Effector CD8-positive, alpha-beta T cell (primary cell): ENCODE results near the gene EIF2D.
"Not testable (repeated sequence)": the region's sequence is repeated elsewhere in the genome, so short reads cannot be mapped to it uniquely, and the experiment has no call there.

Experiments
- DNase-seq: peaks from one replicate; lab custom pipeline; 2025; lab: John Stamatoyannopoulos, UW

EIF2D gene

DNA sequence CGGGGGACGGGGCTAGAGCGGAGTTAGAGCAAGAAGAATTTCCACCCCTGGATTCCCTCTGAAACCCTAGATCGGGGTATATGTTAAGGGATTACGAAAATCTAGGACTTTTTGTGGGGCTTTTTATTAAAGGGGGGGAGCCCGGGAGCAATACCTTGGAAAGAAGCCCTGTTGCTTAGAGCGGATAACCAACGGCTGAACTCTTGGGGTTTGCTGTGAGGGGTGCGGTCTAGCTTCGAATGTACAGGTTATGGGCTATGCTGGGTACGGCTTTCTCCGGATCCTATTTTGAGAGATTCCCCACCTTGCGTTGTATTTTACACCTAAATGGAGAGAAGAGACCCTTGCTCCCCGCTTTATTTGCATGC lies 23.7 kb upstream of the EIF2D start:
- DNase-seq: no peak

DNA sequence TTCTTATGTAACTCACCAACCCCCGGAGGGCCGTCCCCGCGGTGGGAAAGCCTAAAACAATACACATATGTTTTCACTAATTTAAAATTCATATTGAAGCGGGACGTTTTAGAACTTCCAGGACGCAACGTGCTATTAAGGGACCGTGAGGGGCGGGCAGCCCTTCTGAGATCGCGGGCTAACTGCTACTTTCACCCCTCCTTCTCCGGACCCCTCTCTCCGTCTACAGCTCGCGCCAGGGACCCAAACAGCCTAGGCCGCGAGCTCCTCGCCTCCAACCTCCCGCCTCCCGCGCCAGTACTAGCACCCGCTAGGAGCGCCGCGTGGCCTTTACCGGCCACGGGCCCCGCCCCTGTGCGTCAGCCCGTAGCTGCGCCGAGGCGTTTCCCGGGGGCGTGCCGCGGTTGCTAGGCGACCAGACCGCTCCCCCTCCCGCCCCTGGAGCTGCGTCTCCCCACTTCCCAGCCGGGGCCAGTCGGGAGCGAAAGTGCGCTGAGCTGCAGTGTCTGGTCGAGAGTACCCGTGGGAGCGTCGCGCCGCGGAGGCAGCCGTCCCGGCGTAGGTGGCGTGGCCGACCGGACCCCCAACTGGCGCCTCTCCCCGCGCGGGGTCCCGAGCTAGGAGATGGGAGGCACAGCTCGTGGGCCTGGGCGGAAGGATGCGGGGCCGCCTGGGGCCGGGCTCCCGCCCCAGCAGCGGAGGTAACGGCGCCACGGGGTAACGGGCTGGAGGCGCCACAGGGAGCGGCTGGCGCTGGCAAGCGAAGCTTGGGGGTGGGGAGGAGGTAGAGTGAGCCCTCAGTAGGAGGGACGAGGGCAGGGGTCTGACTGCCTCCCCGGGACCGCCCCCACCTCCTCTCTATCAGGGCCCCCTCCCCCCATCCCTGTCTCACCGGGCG lies 23.1 kb upstream of the EIF2D start, which contains the start of gene DYRK3:
Gene DYRK3, plus strand, starts transcription at position 457 of the 898 bp plus-strand sequence. Its CDS starts 168 bp downstream, at position 625.
- DNase-seq: peak; percentile 83

DNA sequence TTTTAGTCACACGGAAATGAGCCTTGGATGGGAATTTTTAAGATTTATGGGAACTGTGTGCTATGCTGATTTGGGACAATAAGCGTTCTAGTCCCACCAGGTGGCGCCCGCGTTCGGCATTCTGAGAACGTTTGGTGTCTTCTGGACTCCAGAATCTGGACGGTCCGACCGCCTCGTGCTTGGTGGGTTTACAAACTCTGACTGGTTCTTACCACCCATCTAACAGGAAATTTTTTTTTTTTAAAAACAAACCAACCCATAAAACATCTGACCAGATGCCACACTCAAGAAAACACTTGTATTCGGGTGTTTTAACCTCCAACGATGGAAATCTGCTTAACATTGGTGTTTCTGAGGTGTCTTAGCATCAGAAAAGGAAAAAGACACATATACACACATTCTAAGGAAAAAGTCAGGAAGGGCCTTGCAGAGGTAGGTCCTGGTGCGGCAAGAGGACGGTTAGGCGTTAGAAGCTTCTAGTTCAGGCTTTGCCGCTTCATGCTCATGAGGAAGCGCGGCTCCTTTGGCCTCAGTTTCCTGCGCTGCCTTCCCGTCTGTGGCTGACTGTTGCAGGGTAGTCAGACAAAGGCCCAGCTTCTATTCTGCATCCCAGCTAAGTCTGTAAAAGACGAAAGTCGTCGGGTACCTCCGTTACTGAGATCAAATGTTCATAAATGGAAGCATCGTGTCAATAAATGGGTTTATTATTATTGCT lies 22.3 kb upstream of the EIF2D start:
- peak; percentile 66 for DNase-seq

DNA sequence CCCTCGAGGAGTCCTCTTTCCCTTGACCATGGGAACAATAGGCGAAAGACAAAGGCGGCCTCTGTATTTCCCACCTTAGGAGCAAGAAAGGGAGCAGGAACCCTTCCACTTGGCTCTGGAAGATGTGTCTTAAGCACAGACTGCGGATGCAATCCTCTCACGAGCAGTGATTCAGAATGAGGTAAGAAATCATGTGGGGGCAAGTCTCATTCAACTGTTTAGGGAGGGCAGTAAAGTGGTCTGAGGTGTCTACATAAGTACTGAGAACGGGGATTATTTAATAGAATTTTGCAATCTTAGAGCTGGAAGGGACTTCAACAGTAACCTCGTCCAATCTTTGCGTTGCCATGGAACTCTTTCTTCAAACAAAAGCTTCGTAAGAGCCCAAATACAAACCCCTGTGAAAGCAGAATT lies 21.4 kb upstream of the EIF2D start:
- DNase-seq: no peak

DNA sequence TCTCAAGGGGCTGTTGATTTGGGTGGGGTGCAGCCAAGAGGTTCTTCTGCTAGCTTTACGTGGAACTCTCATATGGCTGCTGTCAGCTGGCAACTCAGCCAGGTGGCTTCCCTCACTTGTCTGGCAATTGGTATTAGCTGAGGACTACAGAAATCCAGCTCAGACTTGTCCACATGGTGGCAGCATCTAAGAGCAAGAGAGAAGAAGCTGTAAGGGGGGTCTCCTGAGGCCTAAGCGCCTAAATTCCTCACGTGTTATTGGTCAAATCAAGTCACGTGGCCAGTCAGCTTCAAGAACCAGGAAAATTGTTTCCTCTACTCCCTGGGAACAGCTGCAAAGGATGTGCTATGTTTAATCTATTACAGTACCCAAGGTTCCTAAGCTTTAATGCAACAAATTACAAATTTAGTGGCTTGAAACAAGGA lies 18.8 kb upstream of the EIF2D start:
- DNase-seq: no peak

DNA sequence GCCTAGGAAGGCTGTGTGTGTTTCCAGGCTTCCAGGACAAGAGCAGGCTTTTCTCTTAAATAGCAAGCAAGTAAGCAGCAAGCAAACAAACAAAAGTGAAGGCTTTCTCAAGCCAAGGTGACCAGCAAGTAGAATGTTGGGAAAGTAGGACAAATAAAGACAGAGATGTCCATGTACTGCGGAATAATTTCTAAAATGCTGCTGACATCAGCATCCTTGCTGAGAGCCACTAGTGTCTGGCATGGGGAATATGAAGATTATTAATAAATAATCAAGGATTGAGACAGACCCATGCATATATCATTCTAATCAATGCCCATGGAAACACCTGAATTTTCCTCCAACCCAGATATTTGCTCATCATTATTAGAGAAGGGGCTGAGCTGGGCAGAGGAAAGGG lies 16.7 kb upstream of the EIF2D start:
- DNase-seq: no peak

DNA sequence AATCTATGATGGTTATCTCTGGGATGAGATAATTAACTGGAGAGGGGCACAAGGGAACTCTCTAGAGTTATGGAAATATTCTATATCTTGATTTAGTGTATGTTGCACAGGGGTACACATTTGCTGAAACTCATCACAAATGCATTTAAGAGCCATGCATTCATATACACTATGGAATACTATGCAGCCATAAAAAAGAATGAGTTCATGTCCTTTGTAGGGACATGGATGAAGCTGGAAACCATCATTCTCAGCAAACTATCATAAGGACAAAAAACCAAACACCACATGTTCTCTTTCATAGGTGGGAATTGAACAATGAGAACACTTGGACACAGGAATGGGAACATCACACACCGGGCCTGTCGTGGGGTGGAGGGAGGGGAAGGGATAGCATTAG lies 14.1 kb upstream of the EIF2D start:
- not testable (repeated sequence) for DNase-seq

DNA sequence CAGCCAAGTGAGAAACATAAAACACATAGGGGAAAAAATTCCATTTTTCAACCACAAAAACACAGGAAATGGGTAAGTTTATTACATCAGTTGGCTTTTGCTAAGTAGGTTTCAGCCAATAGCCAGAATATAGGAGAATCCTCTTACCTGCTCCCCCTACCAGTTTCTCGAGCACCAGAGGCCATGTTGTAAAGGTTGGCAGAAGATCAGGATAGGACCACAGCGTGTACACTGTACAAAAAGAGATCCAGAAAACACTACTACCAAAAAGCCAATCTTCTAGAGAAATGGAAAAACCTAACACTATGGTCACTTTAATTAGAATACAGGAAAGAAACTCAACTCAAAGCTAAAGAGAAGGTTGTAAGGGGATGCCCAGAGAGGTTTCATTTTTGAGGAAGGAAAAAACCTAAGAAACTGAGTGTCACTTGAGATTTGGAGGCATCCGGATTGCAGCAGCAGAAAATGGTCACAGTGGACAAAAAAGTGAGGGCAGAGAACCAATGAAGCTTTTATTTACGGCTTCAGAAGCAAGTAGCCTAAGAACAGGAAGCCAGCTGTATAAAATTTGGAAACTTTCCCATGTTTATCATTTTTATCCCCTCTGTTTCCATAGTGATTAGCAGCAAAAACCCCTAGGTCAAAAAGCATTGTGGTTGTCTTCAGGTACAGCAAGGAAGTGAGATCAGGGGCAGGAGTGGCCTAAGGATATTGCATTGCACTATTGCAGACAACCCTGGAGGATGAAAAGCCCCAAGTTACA lies 2.9 kb downstream of the EIF2D start:
- DNase-seq: no peak

DNA sequence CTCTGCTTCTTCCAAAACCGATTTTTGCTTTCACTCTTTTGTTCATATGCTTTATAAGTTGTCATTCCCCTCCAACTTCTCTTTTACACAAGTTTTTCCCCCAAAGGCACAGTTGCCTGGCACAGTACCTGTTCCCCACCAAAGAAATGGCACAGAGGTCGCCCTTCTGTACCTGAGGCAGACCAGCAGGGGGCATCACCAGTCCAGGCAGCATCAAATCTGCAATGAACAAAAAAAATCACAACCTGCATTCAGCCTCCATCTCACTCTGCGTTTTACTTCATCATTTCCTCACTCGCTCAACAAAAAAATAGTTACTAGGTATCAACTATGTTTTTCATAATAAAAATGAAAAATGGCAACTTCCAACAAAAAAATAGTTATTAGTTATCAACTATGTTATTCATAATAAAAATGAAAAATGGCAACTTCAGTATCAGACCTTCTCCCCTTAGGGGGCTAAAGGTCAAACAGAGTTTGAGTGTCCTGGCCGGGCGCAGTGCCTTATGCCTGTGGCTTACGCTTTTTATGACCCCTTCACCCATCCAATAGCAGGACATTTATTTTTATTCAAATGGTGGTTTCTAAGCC lies 4.1 kb downstream of the EIF2D start:
- peak; percentile 34 for DNase-seq

DNA sequence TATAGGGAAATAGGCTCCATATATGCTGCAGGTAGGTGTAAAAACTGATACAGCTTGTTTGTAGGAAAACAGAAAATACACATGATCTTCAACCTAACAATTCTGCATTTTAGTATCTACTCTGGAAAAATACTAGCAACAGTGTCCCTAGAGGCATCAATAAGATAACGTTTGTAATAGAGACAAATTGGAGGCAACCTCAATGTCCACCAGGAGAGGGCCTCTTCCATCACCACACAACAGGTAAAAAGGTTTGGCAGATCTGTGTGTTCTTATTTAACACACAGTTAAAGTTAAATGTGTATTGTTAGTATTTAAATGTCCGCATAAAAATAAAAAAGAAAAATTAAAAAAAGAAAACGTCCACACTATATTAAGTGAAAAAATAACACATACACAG lies 5.4 kb downstream of the EIF2D start:
- DNase-seq: no peak

DNA sequence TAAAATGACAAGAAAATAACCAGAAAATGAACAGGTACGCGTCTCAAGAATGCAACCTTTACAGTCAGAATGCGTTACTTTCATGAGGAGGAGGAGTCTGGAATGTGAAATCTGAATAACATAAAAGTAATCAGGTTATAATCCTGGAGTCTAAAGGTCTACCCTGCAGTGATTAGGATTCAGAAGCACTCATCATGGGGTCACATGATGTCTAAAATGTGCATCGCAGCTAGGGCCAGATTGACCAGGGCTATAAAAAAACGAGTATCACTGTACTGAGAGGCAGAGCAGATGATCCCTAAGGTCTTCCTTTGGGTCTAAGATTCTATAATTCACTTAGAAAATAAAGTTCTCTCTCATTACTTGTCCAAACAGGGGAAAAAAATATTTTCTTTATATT lies 7.4 kb downstream of the EIF2D start:
- no peak for DNase-seq

DNA sequence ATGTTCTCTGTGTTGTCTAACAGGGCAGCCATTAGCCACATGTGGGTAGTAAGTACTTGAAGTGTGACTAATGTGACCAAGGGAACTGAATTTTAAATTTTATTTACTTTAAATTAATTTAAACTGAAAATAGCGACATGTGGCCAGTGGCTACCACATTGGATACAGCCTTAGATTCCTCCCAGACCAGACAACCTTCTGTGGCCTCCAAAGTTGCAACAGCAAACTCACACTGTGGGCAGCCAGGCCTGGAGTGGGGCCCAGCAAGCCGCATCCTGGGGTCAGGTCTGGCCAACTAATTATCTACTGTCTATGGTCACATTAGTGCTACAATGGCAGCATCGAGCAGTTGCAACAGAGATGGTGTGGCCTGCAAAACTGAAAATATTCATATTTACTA lies 11.7 kb downstream of the EIF2D start:
- no peak for DNase-seq

DNA sequence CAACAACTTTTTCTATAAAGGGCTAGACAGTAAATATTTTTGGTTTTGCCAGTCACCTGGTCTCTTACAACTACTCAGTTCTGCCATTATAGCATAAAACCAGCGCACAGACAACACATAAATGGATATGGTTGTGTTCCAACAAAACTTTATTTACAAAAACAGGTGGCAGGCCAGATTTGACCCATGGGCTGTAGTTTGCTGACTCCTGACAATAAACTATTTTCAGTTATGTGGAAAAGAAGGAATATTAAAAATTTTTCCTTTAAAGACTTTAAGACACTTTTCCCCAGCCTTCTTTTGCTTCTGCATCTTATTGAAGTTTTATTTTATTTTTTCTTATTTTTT lies 16.0 kb downstream of the EIF2D start:
- DNase-seq: no peak

DNA sequence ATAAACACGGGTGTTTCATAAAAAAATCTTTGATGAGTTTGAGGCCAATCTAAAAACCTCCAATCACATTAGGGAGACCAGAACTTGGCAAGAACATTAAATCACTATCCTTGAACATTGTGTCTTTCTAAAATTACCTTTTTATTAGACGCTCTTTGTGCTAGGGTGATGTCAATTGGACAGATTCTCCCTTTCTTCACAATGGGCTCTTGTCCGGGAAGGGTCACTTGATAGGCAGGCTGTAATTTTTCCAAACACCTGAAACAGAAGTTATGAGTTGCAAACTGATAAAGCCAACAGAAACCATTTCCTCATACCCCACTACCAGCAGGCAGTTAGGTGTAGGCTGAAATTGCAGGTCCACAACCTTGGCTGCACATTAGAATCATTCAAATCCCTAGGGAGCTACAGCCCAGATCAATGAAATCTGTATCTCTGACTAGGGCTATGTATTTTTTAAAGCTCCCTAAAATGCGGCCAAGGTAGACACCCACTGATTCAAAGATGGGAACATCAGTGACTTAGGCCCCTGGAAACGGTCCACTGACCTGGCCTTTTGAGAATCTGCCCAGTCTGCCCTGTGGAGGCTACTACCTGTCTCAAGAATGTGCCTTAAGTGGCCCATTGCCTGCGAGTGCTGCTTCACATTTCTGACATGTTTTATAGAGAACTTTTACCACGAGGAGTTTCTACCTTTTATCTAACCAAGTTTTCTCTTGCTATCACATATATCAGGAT lies 16.5 kb downstream of the EIF2D start:
- no peak for DNase-seq

DNA sequence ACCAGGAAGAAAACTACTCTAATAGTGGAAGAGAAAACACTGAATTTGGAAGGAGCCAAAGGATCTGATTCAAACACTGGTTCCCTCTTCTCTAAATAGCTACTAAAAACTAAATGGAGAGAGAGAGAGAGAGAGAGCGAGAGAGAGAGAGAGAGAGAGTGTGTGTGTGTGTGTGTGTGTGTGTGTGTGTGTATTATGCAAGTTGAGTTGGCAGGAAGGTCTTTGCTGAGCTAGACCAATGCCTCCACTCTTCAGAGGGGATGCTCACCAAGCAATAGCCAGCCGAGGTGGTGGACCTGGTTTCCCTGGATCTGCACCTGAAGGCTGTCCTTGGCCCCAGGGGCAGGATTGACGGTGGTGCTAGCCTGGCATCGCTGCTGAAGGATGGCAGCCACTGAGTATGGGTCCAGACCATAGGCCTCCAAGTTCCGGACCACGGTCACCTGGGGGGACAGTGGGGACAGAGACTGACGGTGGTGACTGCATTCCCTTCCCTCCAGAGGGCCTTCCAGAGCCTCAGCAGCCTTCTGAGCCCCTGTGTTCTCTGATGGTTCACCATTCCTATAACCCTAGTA lies 18.8 kb downstream of the EIF2D start:
- no peak for DNase-seq

DNA sequence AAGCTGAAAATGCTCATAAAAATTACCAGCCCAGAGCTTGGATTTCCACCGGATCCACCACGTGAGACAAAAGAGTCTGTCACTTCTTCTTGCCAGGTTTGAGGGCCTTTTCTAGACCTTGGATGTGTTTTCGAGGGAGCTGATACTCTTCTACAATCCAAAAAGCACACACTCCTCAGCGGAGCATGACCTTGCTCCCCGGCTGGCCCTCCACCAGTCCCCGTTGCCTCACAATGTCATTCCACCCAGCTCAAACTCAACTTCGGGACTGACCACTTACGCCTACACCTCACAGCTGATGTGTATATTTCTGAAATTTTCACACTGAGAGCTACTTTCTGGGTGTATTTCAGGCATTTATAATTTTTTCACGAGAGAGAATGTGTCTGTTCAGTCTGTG lies 20.6 kb downstream of the EIF2D start:
- DNase-seq: no peak

DNA sequence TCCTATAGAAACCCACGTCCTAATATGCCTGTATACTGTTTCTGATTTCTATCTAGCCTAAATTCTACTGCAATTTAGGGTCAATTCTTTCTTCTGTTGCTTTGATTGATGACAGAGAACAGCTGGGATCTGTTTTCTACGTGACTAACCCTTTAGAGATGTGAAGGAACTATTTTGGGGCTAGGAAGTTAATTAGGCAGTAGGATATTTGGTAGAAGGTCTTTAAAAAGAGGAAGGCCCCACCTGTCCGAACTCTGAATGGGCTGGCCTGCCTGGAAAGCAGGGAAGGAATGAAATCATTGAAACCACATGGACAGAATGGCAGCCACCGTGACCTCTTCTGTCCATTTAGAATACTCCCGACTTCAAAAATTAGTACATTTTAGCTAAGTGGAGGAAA lies 21.0 kb downstream of the EIF2D start:
- DNase-seq: no peak

DNA sequence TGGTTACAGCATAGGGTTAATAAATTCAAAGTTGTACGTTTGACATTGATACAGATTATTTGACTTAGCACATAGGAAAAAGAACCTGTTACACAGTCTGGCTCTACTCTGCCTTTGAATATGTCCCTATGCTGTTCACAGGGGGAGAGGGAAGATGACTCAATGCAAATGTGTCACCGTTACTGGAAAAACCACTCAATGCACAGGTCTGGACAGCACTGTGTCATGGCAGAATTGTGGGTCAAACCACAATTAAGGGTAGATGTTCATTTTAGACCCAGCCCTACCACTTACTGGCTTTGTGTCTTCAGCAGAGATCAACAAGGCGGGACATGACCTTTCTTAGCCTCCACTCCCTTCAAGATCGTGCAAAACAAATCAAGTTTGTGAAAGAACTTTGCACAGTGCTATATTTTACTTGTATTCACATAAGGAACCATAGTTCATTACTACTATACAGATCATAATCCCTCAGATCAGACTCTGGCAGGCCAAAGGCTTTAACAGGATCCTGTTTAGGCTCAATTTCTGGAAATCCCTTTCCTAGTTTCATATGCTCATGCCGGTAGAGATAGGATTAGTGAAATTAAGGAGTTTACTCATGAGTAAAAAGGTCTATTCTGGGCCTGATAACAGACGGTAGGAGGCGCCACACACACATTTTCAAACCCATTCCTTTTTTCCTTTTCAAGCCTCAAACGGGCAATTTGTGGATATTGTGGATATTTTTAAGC lies 22.1 kb downstream of the EIF2D start:
- DNase-seq: no peak

DNA sequence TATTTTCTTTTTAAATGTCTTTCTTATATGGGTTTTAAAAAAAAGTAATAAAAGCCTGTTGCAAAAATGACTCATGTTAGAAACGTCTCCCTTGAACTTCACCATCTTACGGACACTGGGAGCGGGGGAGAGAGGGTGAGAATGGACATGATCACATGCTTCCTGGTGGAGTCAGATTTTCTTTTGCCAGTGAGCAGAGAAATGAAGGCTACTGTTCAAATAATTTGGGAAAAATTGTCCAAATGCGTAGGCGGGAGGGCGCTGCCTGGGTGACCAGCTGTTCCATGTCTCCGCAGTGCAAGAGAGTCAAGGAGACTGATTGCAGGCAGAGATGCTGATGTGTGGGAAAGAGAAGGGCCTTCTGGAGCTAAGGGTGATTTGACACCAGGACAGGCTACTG lies 23.1 kb downstream of the EIF2D start:
- no peak for DNase-seq

DNA sequence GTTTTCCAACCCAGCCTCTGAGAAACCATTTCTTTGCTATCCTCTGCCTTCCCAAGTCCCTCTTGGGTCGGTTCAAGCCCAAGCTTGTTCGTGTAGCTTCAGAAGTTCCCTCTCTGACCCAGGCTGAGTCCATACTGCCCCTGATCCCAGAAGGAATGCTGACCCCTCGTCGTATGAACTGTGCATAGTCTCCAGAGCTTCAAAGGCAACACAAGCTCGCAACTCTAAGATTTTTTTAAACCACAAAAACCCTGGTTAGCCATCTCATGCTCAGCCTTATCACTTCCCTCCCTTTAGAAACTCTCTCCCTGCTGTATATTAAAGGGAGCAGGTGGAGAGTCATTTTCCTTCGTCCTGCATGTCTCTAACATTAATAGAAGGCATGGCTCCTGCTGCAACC lies 23.8 kb downstream of the EIF2D start:
- DNase-seq: no peak
